ENCODE results near the gene C5orf58.

DNA sequence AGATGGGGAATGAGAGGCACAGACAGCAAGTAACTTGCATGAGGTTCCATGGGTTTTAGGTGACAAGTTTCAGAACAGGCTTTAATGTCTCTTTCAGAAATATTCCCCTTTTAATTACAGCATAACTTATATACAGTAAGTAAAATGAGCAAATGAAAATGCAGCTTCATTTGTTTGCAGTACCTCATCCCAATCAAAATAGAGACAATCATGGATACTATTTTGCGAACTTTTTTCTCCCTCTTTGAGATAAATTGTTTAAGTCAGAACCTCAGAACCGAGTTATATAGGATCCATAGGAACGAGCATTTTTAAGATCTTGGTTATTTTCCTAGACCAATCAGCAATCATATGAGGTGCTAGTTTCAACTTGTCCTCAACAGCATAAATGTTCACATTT lies 61.3 kb downstream of the C5orf58 start:
- TF ChIP-seq, protein P1, sequence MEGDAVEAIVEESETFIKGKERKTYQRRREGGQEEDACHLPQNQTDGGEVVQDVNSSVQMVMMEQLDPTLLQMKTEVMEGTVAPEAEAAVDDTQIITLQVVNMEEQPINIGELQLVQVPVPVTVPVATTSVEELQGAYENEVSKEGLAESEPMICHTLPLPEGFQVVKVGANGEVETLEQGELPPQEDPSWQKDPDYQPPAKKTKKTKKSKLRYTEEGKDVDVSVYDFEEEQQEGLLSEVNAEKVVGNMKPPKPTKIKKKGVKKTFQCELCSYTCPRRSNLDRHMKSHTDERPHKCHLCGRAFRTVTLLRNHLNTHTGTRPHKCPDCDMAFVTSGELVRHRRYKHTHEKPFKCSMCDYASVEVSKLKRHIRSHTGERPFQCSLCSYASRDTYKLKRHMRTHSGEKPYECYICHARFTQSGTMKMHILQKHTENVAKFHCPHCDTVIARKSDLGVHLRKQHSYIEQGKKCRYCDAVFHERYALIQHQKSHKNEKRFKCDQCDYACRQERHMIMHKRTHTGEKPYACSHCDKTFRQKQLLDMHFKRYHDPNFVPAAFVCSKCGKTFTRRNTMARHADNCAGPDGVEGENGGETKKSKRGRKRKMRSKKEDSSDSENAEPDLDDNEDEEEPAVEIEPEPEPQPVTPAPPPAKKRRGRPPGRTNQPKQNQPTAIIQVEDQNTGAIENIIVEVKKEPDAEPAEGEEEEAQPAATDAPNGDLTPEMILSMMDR (IDR thresholded peaks at IDR 0.05) = no peak
- TF ChIP-seq POLR2A (IDR thresholded peaks at IDR 0.05) = no peak

Data from heart left ventricle (tissue), 13 donors.